HepG2 (cell line): ENCODE measurements around the gene PAXX. TPM values are rescaled to one million over a fixed set of nuclear protein-coding genes. Genes with fewer than 3 reads are reported as not detected.

Experiments used
- ATF7 ChIP-seq, 2 experiments: fragments of 450-650 bp in 1 of 2; sonication (generic) in 1 of 2; formaldehyde crosslinking in 1 of 2; IDR thresholded peaks; 2 replicates each; pipeline versions ENCODE4 v1.4.0 to v1.6.1; 2016 to 2020; ENCODE audit warnings: antibody characterized with exemption in 1 of 2, mild to moderate bottlenecking in 1 of 2, missing genetic modification reagents in 1 of 2
- KDM3A ChIP-seq: IDR thresholded peaks from 2 replicates; pipeline ENCODE4 v1.6.1; 2018; ENCODE audit warnings: low read depth, missing compliant biosample characterization
- NFIB ChIP-seq: sonication (generic); formaldehyde crosslinking; IDR thresholded peaks from 2 replicates; pipeline ENCODE4 v1.9.0; 2021; ENCODE audit warnings: missing genetic modification reagents, mild to moderate bottlenecking, borderline replicate concordance
- PCBP2 ChIP-seq: fragments of 200-400 bp; formaldehyde crosslinking; optimal IDR thresholded peaks from 2 replicates; pipeline ENCODE3; 2018; ENCODE audit warnings: low read length, low read depth; ENCODE audit not compliant: poor library complexity, severe bottlenecking
- SOX6 ChIP-seq, 2 experiments: fragments of 450-650 bp in 1 of 2; sonication (generic) in 1 of 2; formaldehyde crosslinking in 1 of 2; IDR thresholded peaks; 2 replicates each; pipeline versions ENCODE4 v1.4.0 to v1.6.1; 2017 to 2020; ENCODE audit warnings: antibody characterized with exemption in 1 of 2, mild to moderate bottlenecking in 1 of 2, missing genetic modification reagents in 1 of 2
- ZNF563 ChIP-seq: sonication (generic); formaldehyde crosslinking; IDR thresholded peaks from 2 replicates; pipeline ENCODE4 v1.8.0; 2022; ENCODE audit warnings: mild to moderate bottlenecking, moderate library complexity, missing genetic modification reagents
- polyA plus RNA-seq, 8 experiments: library from polyadenylated mRNA; depleted of rRNA in 3 of 8; stranded (reverse) in 7 of 8; unstranded in 1 of 8; fragments of >200 nt; fragmentation: Illumina TruSeq in 4 of 8; extraction: Trizol in 4 of 8; gene quantifications; 2 replicates each; pipeline versions ENCODE4 v1.2.1 to v1.2.3, GENCODE V29; 2011 to 2016; ENCODE audit warnings: low read depth in 4 of 8, missing spikeins in 1 of 8, mixed read lengths in 1 of 8; ENCODE audit not compliant: insufficient read depth in 1 of 8
- total RNA-seq, 5 experiments: library from RNA; depleted of rRNA; stranded (reverse); fragments of >200 nt; fragmentation: Illumina TruSeq; extraction: Trizol; gene quantifications; 2 replicates each; pipeline ENCODE4 v1.2.3, GENCODE V29; 2016; ENCODE audit warnings: low read depth in 1 of 5
- TF ChIP-seq, protein P1 (sequence below): sonication (generic); formaldehyde crosslinking; IDR thresholded peaks from 2 replicates; pipeline ENCODE4 v1.4.0; 2020; ENCODE audit warnings: mild to moderate bottlenecking, missing genetic modification reagents

Gene PAXX
- total and polyA plus RNA-seq, 2 of the 13 experiments (the other 11 are each of a cell fraction or from before 2014, with no cell fraction given), result 14.0 to 31.9 TPM

- TF ChIP-seq, protein P1, sequence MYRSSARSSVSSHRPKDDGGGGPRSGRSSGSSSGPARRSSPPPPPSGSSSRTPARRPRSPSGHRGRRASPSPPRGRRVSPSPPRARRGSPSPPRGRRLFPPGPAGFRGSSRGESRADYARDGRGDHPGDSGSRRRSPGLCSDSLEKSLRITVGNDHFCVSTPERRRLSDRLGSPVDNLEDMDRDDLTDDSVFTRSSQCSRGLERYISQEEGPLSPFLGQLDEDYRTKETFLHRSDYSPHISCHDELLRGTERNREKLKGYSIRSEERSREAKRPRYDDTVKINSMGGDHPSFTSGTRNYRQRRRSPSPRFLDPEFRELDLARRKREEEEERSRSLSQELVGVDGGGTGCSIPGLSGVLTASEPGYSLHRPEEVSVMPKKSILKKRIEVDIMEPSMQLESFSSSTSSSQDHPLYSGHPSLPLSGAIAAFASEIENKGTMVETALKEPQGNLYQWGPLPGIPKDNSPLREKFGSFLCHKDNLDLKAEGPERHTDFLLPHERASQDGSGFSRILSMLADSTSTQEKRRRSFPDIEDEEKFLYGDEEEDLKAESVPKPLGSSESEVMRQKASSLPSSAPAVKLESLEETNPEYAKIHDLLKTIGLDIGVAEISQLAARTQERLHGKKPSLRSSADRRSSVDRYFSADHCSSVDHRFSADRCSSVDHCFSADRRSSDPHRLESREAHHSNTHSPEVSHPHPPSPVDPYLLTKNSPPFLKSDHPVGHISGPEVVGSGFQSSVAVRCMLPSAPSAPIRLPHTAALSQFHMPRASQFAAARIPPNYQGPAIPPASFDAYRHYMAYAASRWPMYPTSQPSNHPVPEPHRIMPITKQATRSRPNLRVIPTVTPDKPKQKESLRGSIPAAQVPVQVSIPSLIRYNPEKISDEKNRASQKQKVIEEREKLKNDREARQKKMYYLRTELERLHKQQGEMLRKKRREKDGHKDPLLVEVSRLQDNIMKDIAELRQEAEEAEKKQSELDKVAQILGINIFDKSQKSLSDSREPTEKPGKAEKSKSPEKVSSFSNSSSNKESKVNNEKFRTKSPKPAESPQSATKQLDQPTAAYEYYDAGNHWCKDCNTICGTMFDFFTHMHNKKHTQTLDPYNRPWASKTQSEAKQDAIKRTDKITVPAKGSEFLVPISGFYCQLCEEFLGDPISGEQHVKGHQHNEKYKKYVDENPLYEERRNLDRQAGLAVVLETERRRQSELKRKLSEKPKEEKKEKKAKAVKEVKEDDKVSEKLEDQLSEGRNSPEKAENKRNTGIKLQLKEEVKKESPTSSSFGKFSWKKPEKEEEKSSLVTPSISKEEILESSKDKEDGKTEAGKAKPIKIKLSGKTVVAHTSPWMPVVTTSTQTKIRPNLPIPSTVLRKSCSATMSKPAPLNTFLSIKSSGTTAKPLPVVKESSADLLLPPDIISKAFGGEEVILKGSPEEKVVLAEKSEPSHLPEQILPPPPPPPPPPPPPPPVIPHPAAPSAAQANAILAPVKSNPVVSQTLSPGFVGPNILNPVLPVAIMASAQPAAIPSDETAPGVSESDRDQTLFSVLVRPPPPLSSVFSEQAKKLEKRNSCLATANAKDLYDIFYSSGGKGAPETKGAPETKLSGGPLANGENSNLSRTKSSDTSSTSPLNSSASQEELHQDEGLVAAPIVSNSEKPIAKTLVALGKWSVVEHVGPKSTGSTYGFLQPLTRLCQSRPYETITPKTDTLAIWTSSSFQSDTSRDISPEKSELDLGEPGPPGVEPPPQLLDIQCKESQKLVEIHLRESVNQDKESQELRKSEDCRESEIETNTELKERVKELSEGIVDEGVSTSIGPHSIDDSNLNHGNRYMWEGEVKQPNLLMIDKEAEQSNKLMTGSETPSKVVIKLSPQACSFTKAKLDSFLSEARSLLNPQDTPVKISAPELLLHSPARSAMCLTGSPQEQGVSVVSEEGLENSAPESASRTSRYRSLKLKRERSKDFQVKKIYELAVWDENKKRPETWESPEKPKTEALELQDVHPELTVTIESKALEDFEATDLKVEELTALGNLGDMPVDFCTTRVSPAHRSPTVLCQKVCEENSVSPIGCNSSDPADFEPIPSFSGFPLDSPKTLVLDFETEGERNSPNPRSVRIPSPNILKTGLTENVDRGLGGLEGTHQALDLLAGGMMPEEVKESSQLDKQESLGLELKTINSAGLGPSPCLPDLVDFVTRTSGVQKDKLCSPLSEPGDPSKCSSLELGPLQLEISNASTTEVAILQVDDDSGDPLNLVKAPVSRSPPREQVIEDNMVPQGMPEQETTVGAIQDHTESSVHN (CRISPR knock-in tag), result no peak
- TF ChIP-seq ZNF563 (no peak), NFIB (CRISPR knock-in tag) (no peak), KDM3A (CRISPR knock-in tag) (0 out of 2 replicates have a peak, but pooled peaks have one; percentile 58), SOX6 (IDR thresholded peaks at IDR 0.05) (no peak), SOX6 (CRISPR knock-in tag; IDR thresholded peaks at IDR 0.05) (no peak), PCBP2 (no peak), ATF7 (IDR thresholded peaks at IDR 0.05) (no peak), ATF7 (CRISPR knock-in tag; IDR thresholded peaks at IDR 0.05) (no peak)
These were observed 44.2 kb upstream of the PAXX start (continued) for GRCh38 chr9:136947955-136948510.
